ENCODE measurements around the gene TTC8.
"Not testable (repeated sequence)": the region's sequence is repeated elsewhere in the genome, so short reads cannot be mapped to it uniquely, and the experiment has no call there.

The TTC8 gene

DNA sequence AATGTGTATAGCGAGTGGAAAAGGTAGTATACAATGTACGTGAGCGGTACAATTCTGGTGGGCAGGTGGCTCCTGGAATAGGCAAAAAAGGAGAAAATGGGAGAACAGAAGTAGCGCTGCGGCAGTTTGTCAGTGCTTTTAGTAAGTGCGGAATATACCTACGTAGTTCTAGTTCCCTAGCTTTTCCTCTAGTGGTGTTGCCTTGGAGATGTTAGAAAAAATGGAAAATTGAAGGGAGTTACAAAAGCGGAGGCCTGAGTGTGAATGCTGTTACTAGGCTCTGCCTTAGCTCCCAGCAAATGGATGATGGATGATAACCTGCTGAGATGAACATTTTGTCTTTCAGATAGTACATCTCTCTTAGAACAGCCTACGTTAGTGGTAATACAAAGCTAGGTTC is 1.1 kb downstream of the TTC8 start:
- DNase-seq = no peak

- no peak for DNase-seq
These were observed 4.7 kb downstream of the TTC8 start for GRCh38 chr14:88829188-88829587.

DNA sequence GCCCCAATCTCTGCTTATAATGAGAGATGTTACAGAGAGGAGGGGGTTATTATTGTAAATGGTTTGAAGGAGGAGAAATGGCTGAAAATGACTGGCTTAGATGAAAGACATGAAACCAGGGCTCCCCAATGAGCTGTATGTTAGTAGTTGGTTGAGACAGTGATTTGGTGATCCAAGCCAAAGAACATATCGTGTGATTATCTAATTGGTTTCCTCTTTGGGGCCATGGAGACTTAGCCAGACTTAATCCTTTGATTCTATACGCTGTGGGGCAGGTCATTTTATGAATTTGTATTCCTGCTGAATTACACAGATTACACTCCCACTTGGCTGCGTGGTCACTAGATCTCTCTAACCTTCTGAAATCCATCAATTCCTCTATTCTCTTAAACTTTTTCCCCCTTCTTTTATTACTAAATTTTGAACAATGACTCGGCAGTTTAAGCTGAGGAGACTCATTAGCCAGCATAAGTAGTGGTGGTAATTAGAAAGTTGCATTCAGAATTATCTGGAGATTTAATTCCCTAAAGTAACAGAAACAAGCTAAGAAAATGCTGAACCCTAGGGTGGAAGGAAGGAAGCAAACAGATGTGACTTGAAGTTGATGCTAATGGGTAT is 5.3 kb downstream of the TTC8 start:
- no peak for DNase-seq

- DNase-seq = no peak
These were observed 6.8 kb downstream of the TTC8 start for GRCh38 chr14:88831284-88831683.

- DNase-seq = no peak
These were observed 10.5 kb downstream of the TTC8 start for GRCh38 chr14:88834883-88835431.

DNA sequence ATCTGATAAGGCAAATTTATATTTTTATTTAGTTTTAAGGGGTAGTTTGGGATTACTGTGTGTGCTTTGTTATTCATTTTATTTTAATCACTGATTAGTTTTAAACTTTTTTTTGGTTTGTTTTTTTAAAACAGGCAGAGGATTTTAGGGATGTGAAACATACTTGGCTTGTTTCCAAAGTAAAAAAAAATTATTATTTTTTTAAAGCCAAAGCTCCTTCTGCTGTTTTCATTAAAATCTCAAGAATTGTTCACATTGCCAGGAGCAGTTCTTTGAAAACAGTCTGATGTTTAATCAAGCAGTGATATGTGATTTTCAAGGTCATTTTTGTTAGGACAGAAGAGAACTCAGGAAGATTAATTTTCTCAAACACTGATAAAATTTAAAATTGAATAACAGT is 11.2 kb downstream of the TTC8 start:
- no peak for DNase-seq

DNA sequence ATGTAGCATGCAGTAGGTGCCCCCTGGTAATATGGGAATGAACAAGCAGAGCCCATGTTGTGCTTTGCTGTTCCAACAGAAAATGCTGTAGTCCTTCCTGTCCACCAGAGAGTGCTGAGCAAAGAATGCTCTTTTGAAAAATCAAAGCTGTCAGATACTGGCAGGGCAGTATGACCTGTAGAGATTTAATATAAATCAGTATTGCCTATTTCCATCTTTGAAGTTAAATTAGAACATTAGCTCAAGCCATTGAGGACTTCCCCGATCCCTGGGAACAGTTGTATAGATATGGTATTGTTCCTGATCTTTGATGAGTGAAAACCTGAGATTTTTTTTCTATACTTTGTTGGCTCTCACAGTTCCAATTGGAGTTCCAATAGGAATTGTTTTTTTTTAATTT is 13.0 kb downstream of the TTC8 start:
- DNase-seq = no peak

DNA sequence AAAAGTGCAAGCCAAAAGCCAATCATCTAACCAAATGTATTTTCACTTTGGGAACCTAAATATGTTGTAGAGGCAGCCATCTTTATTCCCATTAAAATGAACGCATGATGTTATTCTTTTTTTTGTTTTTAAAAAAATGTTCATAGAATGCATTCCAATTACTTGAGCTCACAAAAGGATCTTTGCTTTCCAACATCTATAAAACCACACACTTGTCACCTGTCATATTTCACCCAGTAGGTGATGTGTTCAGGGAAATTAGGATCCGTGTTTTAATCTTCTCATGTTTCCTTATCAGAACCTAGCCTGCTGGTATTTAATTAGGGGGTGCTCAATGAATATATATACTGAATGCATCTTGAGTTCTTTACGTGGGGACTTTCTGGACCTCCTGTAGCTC is 13.6 kb downstream of the TTC8 start:
- no peak for DNase-seq

DNA sequence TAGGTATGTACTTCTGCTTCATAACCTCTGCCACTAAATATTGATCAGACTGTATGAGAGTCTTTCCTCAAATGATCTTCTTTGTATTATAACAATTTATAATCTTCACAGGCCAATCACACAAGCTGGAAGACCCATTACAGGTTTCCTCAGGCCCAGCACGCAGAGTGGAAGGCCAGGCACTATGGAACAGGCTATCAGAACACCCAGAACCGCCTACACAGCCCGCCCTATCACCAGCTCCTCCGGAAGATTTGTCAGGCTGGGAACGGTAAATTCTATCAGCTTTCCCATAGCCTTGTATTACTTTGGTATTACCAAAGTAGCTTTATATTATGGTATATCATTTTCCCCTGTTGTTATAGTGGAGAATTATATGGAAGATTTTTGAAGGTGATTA is 16.5 kb downstream of the TTC8 start:
- no peak for DNase-seq

GRCh38 chr14:88841741-88842140 is 17.3 kb downstream of the TTC8 start:
- no peak for DNase-seq

- DNase-seq = no peak
These were observed 18.0 kb downstream of the TTC8 start for GRCh38 chr14:88842414-88842813.

DNA sequence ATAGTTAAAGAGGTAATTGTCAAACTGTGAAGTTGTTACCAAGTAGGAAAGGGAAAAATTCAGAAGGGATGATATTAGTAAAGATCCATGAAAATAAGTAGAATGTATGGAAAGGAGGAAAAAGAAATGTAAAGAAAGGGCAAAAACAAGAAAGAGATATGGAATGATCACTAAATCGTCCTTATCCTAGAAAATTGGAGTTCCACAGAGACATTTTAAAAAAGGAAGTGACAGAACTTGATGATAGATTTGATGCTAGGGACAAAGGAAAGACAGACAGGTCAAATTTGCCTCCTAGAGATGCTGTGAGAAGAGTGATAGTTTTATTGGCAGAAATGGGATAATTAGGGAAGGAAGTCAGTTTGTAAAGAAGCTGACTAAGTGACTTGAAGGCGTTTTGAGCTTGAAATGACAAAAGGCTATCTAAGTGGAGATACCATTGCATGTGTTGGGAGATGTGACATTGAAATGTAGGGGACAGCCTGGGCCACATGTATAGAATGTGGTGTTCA is 20.6 kb downstream of the TTC8 start:
- DNase-seq = no peak

DNA sequence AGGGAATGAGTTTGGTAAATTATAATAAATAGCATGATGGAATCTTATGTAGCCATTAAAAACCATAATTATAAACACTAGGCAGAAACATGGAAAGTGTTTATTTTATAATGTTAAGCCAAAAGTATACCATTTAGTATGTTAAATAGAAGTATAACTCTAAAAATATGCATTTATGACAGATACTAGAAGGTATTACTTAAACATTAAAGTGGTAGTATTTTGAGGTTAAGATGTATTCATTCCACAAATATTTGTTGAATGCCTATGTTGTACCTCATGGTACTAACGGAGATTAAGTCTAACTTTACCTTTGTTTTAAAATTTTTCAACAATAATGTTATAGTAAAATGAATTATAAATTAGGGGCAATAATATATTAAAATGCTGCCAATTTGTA is 24.1 kb downstream of the TTC8 start:
- DNase-seq = no peak

DNA sequence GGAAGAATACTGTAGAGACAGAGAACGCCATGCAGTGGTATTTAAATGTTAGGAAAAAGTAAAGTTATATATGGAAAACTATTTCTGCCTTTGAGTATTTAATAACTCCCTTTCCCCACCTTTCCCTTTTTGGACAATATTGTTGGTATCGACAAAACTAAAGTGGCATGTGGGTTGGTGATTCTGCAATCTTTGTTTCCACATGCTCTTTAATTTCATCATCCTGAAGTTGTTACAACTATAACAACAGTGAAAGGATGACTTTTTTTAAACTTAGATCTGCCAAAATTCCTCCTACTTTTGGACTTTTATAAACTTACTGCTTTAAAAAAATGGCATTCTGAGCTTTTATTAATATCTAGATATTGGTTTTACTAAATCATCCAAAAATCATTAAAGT is 25.3 kb downstream of the TTC8 start:
- no peak for DNase-seq

- DNase-seq = no peak
These were observed 27.1 kb downstream of the TTC8 start for GRCh38 chr14:88851587-88851986.

GRCh38 chr14:88852632-88853031 is 28.2 kb downstream of the TTC8 start:
- DNase-seq = no peak

- DNase-seq = no peak
These were observed 28.7 kb downstream of the TTC8 start for GRCh38 chr14:88853129-88853528.

- DNase-seq = no peak
These were observed 32.4 kb downstream of the TTC8 start for GRCh38 chr14:88856786-88857366.

DNA sequence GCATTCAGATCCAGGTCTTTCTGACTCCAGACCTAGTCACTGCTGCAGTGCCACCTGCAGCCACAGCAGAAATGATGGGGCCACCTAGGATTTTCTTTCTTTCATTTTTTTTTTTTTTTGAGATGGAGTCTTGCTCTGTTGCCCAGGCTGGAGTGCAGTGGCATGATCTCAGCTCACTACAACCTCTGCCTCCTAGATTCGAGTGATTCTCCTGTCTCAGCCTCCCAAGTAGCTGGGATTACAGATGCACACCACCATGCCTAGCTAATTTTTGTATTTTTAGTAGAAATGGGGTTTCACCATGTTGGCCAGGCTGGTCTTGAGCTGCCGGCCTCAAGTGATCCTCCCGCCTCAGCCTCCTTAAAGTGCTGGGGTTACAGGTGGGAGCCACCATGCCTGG is 33.4 kb downstream of the TTC8 start:
- DNase-seq = not testable (repeated sequence)

DNA sequence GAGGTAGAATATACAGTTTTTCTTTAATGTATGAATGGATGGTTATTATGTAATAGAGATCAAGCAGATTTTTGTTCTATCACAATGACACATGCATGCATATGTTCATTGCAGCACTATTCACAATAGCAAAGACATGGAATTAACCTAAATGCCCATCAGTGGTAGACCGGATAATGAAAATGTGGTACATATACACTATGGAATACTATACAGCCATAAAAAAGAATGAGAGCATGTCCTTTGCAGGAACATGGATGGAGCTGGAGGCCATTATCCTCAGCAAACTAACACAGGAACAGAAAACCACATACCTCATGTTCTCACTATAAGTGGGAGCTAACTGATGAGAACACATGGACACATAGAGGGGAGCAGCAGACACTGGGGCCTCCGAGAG is 34.7 kb downstream of the TTC8 start:
- not testable (repeated sequence) for DNase-seq

- no peak for DNase-seq
These were observed 38.7 kb downstream of the TTC8 start for GRCh38 chr14:88863167-88863566.

DNA sequence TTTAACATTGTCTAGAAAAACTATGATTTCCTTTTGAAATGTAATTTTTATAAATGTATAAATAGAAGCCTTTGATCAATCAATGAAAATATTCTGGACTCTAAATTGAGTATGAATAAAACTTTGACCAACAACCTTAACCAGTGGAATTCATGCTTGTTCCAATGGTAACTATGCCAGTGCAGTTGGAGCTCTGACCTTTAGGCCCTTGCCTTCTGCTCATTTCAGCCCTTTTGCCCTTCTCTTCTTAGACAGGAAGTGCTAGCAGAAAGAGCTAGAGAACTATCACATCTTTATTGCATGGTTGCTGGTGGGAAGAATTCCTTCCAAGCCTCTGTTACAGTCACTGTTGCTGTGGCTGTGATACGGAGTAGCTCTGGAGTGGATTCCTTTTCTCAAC is 39.7 kb downstream of the TTC8 start:
- no peak for DNase-seq

DNA sequence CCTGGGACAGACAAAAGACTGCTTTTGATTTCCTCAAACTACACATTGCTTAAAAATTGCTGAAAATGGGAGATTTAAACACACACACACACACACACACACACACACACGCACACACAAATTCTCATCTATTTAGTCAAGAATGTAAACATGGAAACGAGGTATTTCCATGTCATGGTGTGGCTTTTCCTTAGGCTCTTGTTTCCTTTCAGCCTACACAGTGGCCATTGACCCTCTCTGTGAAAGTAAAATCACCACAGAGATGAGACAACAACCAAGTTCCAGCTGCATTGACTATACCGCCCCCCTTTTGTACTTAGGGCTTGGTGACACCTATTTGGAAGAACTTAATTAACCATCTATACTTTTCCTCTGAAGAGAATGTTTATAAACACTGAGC is 41.9 kb downstream of the TTC8 start:
- DNase-seq = no peak

GRCh38 chr14:88868558-88869159 is 44.2 kb downstream of the TTC8 start:
- peak; percentile 46 for DNase-seq
